Measurements from ENCODE around the gene GEMIN5. TPM values are rescaled to one million over a fixed set of nuclear protein-coding genes. Genes with fewer than 3 reads are reported as not detected.

Gene GEMIN5
- total RNA-seq, 1 experiment from 2014 or later, result 20.8 TPM

GRCh38 chr5:154901913-154902312 lies 36.1 kb downstream of the GEMIN5 start:
- Histone ChIP-seq H3K9me3 (ENCODE audit: low read length) (no peaks in the 10 kb centered on the region), H3K4me3 (ENCODE audit: low read length) (no peak overlapping the region), H3K4me1 (ENCODE audit: low read length) (no peaks in the 10 kb centered on the region), H3K27ac (ENCODE audit: low read length) (no peak overlapping the region), H3K36me3 (ENCODE audit: insufficient read depth, low read length) (peaks cover 68% of the 10 kb centered on the region), H3K9me2 (replicated peaks; ENCODE audit: insufficient read depth, low read length) (no peaks in the 10 kb centered on the region), H2AFZ (ENCODE audit: low read length) (no peak overlapping the region), H3K27me3 (ENCODE audit: low read length) (no peaks in the 10 kb centered on the region), H3K79me2 (ENCODE audit: low read length) (no peaks in the 10 kb centered on the region), H3K4me2 (ENCODE audit: low read depth, low read length, poor library complexity, severe bottlenecking) (no peak overlapping the region), H3K9ac (ENCODE audit: low read length) (no peak overlapping the region), H4K20me1 (ENCODE audit: insufficient read depth, low read depth, low read length) (no peaks in the 10 kb centered on the region)
- DNase-seq, result no peak

- Histone ChIP-seq H3K36me3 (ENCODE audit: insufficient read depth, low read length) (peaks cover 66% of the 10 kb centered on the region), H3K79me2 (ENCODE audit: low read length) (no peaks in the 10 kb centered on the region), H3K27me3 (ENCODE audit: low read length) (no peaks in the 10 kb centered on the region), H3K9ac (ENCODE audit: low read length) (no peak overlapping the region), H3K4me2 (ENCODE audit: low read depth, low read length, poor library complexity, severe bottlenecking) (no peak overlapping the region), H3K4me1 (ENCODE audit: low read length) (no peaks in the 10 kb centered on the region), H3K4me3 (ENCODE audit: low read length) (no peak overlapping the region), H2AFZ (ENCODE audit: low read length) (no peak overlapping the region), H3K9me3 (ENCODE audit: low read length) (no peaks in the 10 kb centered on the region), H4K20me1 (ENCODE audit: insufficient read depth, low read depth, low read length) (no peaks in the 10 kb centered on the region), H3K27ac (ENCODE audit: low read length) (no peak overlapping the region), H3K9me2 (replicated peaks; ENCODE audit: insufficient read depth, low read length) (no peaks in the 10 kb centered on the region)
- DNase-seq, result no peak
Measured at GRCh38 chr5:154901276-154901675, 36.7 kb downstream of the GEMIN5 start.

DNA sequence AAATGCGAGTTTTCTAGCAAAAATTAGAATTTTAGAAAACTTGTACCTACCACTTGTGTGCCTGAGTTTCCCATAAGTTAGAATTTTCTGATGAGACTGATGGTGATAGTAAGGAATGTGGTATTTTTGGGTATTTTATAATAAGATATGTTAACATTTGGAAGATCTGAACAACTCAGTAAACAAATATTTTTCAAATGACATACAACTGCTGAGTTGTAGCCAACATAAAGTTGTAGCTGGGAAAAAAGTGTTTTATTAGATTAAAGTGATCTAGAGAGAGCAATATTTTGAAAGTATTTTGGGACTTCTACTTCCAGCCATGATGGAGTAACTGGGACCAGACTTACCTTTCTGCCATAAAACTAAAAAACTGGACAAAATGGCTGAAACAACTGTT lies 37.9 kb downstream of the GEMIN5 start:
- no peaks in the 10 kb centered on the region for H4K20me1 ChIP-seq (ENCODE audit: insufficient read depth, low read depth, low read length)
- H2AFZ ChIP-seq (ENCODE audit: low read length), result no peak overlapping the region
- no peak for DNase-seq
- H3K27ac ChIP-seq (ENCODE audit: low read length), result no peak overlapping the region
- no peaks in the 10 kb centered on the region for H3K79me2 ChIP-seq (ENCODE audit: low read length)
- no peak overlapping the region for H3K4me2 ChIP-seq (ENCODE audit: low read depth, low read length, poor library complexity, severe bottlenecking)
- H3K9me2 ChIP-seq (replicated peaks; ENCODE audit: insufficient read depth, low read length), result no peaks in the 10 kb centered on the region
- H3K36me3 ChIP-seq (ENCODE audit: insufficient read depth, low read length), result peaks cover 64% of the 10 kb centered on the region
- H3K27me3 ChIP-seq (ENCODE audit: low read length), result no peaks in the 10 kb centered on the region
- H3K9ac ChIP-seq (ENCODE audit: low read length), result no peak overlapping the region
- H3K9me3 ChIP-seq (ENCODE audit: low read length), result no peaks in the 10 kb centered on the region
- no peaks in the 10 kb centered on the region for H3K4me1 ChIP-seq (ENCODE audit: low read length)
- H3K4me3 ChIP-seq (ENCODE audit: low read length), result no peak overlapping the region

DNA sequence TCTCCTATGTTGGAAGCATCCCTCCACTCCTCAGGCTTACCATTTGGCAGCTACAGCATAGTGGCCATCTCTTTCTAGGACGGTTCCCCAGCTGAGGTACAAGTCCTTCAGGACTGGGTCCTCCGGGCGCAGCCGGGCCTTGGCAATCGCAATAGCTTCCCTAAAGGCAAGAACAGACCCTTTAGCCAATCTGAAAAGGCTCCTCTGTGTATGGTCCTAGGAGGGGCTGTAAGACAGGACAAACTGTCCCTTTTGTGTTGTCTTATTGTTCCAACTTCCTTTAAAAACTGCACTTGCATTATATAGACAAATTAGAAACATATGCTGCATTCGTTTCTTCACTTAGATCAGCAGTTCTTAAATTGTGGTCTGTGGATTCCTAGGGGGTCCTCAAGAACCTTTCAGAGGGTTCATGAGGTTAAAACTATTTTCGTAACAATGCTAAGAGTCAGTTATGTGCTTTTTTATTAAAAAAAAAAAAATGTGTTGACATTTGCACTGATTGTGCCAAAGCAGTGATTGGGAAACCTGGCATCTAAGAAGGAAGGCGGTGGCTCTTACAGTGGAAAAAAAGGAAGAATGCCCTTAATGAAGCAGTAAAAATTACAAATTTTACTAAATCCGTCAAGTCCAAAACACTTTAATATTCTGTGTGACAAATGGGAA lies 38.7 kb downstream of the GEMIN5 start:
- Histone ChIP-seq H3K9me3 (ENCODE audit: low read length) (no peaks in the 10 kb centered on the region), H4K20me1 (ENCODE audit: insufficient read depth, low read depth, low read length) (no peaks in the 10 kb centered on the region), H3K9ac (ENCODE audit: low read length) (no peak overlapping the region), H3K9me2 (replicated peaks; ENCODE audit: insufficient read depth, low read length) (no peaks in the 10 kb centered on the region), H3K4me2 (ENCODE audit: low read depth, low read length, poor library complexity, severe bottlenecking) (no peak overlapping the region), H3K27ac (ENCODE audit: low read length) (no peak overlapping the region), H2AFZ (ENCODE audit: low read length) (no peak overlapping the region), H3K79me2 (ENCODE audit: low read length) (no peaks in the 10 kb centered on the region), H3K36me3 (ENCODE audit: insufficient read depth, low read length) (peaks cover 61% of the 10 kb centered on the region), H3K4me3 (ENCODE audit: low read length) (no peak overlapping the region), H3K4me1 (ENCODE audit: low read length) (no peaks in the 10 kb centered on the region), H3K27me3 (ENCODE audit: low read length) (no peaks in the 10 kb centered on the region)
- no peak for DNase-seq

GRCh38 chr5:154898210-154898609 lies 39.8 kb downstream of the GEMIN5 start:
- Histone ChIP-seq H3K4me3 (ENCODE audit: low read length) (no peak overlapping the region), H3K4me1 (ENCODE audit: low read length) (no peaks in the 10 kb centered on the region), H3K36me3 (ENCODE audit: insufficient read depth, low read length) (peaks cover 63% of the 10 kb centered on the region), H2AFZ (ENCODE audit: low read length) (no peak overlapping the region), H3K4me2 (ENCODE audit: low read depth, low read length, poor library complexity, severe bottlenecking) (no peak overlapping the region), H3K27ac (ENCODE audit: low read length) (no peak overlapping the region), H3K9ac (ENCODE audit: low read length) (no peak overlapping the region), H4K20me1 (ENCODE audit: insufficient read depth, low read depth, low read length) (no peaks in the 10 kb centered on the region), H3K27me3 (ENCODE audit: low read length) (no peaks in the 10 kb centered on the region), H3K79me2 (ENCODE audit: low read length) (no peaks in the 10 kb centered on the region), H3K9me2 (replicated peaks; ENCODE audit: insufficient read depth, low read length) (no peaks in the 10 kb centered on the region), H3K9me3 (ENCODE audit: low read length) (no peaks in the 10 kb centered on the region)
- DNase-seq, result no peak

DNA sequence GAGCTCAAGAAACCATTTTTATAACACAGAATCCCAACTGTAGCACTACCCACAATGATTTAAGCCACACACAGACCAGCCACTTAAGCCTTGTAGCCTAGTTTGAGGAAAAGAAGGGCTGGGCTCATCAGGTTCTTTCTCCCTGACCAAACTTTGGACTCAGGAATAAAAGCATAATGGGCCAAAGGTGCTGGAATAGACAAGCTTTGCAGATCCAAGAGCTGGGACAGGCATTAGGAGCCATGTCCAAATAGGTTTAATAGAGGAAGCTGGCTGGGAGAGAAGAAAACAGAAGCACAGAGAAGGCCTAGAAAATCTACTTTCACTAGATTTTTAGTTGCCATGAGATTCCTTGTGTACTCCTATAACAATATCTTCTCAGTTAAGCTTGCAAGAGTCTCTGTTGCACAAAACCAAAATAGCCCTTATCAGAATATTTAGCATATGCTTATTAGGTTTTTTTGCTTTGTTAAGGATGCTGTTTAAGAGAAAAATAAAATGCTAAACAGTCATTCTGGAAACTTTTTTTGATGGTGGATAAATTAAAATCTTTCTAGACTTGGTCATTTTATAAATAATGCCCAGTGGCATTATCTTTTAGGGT lies 41.3 kb downstream of the GEMIN5 start:
- H3K36me3 ChIP-seq (ENCODE audit: insufficient read depth, low read length), result peaks cover 59% of the 10 kb centered on the region; the same call in 1 of the 2 replicates
- H4K20me1 ChIP-seq (ENCODE audit: insufficient read depth, low read depth, low read length), result no peaks in the 10 kb centered on the region
- no peak overlapping the region for H3K4me2 ChIP-seq (ENCODE audit: low read depth, low read length, poor library complexity, severe bottlenecking)
- no peaks in the 10 kb centered on the region for H3K9me3 ChIP-seq (ENCODE audit: low read length)
- no peaks in the 10 kb centered on the region for H3K79me2 ChIP-seq (ENCODE audit: low read length)
- DNase-seq, result no peak
- no peak overlapping the region for H2AFZ ChIP-seq (ENCODE audit: low read length)
- no peaks in the 10 kb centered on the region for H3K4me1 ChIP-seq (ENCODE audit: low read length)
- H3K9ac ChIP-seq (ENCODE audit: low read length), result no peak overlapping the region
- H3K27ac ChIP-seq (ENCODE audit: low read length), result no peak overlapping the region
- H3K9me2 ChIP-seq (replicated peaks; ENCODE audit: insufficient read depth, low read length), result no peaks in the 10 kb centered on the region
- no peaks in the 10 kb centered on the region for H3K27me3 ChIP-seq (ENCODE audit: low read length)
- no peak overlapping the region for H3K4me3 ChIP-seq (ENCODE audit: low read length)

- DNase-seq, result no peak
- H3K27ac ChIP-seq (ENCODE audit: low read length), result no peak overlapping the region
- no peaks in the 10 kb centered on the region for H3K4me1 ChIP-seq (ENCODE audit: low read length)
- H3K36me3 ChIP-seq (ENCODE audit: insufficient read depth, low read length), result peaks cover 65% of the 10 kb centered on the region
- H4K20me1 ChIP-seq (ENCODE audit: insufficient read depth, low read depth, low read length), result no peaks in the 10 kb centered on the region
- no peak overlapping the region for H3K4me3 ChIP-seq (ENCODE audit: low read length)
- H3K27me3 ChIP-seq (ENCODE audit: low read length), result no peaks in the 10 kb centered on the region
- H3K9me2 ChIP-seq (replicated peaks; ENCODE audit: insufficient read depth, low read length), result no peaks in the 10 kb centered on the region
- no peak overlapping the region for H3K9ac ChIP-seq (ENCODE audit: low read length)
- H2AFZ ChIP-seq (ENCODE audit: low read length), result no peak overlapping the region
- H3K79me2 ChIP-seq (ENCODE audit: low read length), result no peaks in the 10 kb centered on the region
- no peak overlapping the region for H3K4me2 ChIP-seq (ENCODE audit: low read depth, low read length, poor library complexity, severe bottlenecking)
- no peaks in the 10 kb centered on the region for H3K9me3 ChIP-seq (ENCODE audit: low read length)
Measured at GRCh38 chr5:154895606-154896561, 42.1 kb downstream of the GEMIN5 start.

- H3K36me3 ChIP-seq (ENCODE audit: insufficient read depth, low read length), result peaks cover 61% of the 10 kb centered on the region
- DNase-seq, result no peak
- no peaks in the 10 kb centered on the region for H3K9me3 ChIP-seq (ENCODE audit: low read length)
- no peak overlapping the region for H3K27ac ChIP-seq (ENCODE audit: low read length)
- no peaks in the 10 kb centered on the region for H3K27me3 ChIP-seq (ENCODE audit: low read length)
- no peak overlapping the region for H3K9ac ChIP-seq (ENCODE audit: low read length)
- H3K9me2 ChIP-seq (replicated peaks; ENCODE audit: insufficient read depth, low read length), result no peaks in the 10 kb centered on the region
- no peak overlapping the region for H2AFZ ChIP-seq (ENCODE audit: low read length)
- H3K4me2 ChIP-seq (ENCODE audit: low read depth, low read length, poor library complexity, severe bottlenecking), result no peak overlapping the region
- H4K20me1 ChIP-seq (ENCODE audit: insufficient read depth, low read depth, low read length), result no peaks in the 10 kb centered on the region
- H3K4me1 ChIP-seq (ENCODE audit: low read length), result no peaks in the 10 kb centered on the region
- H3K4me3 ChIP-seq (ENCODE audit: low read length), result no peak overlapping the region
- H3K79me2 ChIP-seq (ENCODE audit: low read length), result no peaks in the 10 kb centered on the region
Measured at GRCh38 chr5:154893381-154893780, 44.6 kb downstream of the GEMIN5 start.
